HG02943 (cell line): Measurements from ENCODE around the gene RTEL1.
"Not testable (repeated sequence)": the region's sequence is repeated elsewhere in the genome, so short reads cannot be mapped to it uniquely, and the experiment has no call there.

Experiments
- ATAC-seq: cut with Tn5 transposase; IDR thresholded peaks from one replicate; pipeline ENCODE4 v1.9.1; 2021; ENCODE audit warnings: mild to moderate bottlenecking, low read depth, moderate library complexity; ENCODE audit not compliant: unreplicated experiment

The RTEL1 gene

GRCh38 chr20:63627751-63628245 lies 30.3 kb upstream of the RTEL1 start:
- no peak for ATAC-seq

- no peak for ATAC-seq
These were observed 29.7 kb upstream of the RTEL1 start for GRCh38 chr20:63628246-63628975.

- not testable (repeated sequence) for ATAC-seq
These were observed 27.2 kb upstream of the RTEL1 start for GRCh38 chr20:63630956-63631355.

- ATAC-seq: not testable (repeated sequence)
These were observed 26.7 kb upstream of the RTEL1 start for GRCh38 chr20:63631426-63631825.

- ATAC-seq: no peak
These were observed 24.4 kb upstream of the RTEL1 start for GRCh38 chr20:63633732-63634131.

- ATAC-seq: no peak
These were observed 22.5 kb upstream of the RTEL1 start for GRCh38 chr20:63635431-63636141.

- ATAC-seq: no peak
These were observed 21.1 kb upstream of the RTEL1 start for GRCh38 chr20:63636752-63637628.

- no peak for ATAC-seq
These were observed 18.8 kb upstream of the RTEL1 start for GRCh38 chr20:63639093-63639975.

GRCh38 chr20:63640086-63640485 lies 18.0 kb upstream of the RTEL1 start:
- ATAC-seq: no peak

- not testable (repeated sequence) for ATAC-seq
These were observed 17.4 kb upstream of the RTEL1 start for GRCh38 chr20:63640686-63641085.

GRCh38 chr20:63641146-63641791 lies 16.8 kb upstream of the RTEL1 start:
- no peak for ATAC-seq

GRCh38 chr20:63641792-63642523 lies 16.2 kb upstream of the RTEL1 start:
- peak; percentile 47 for ATAC-seq

- ATAC-seq: no peak
These were observed 15.4 kb upstream of the RTEL1 start for GRCh38 chr20:63642527-63643247.

GRCh38 chr20:63643499-63643898 lies 14.6 kb upstream of the RTEL1 start:
- ATAC-seq: no peak

- no peak for ATAC-seq
These were observed 14.2 kb upstream of the RTEL1 start for GRCh38 chr20:63643946-63644345.

GRCh38 chr20:63645218-63645617 lies 12.9 kb upstream of the RTEL1 start:
- ATAC-seq: no peak

GRCh38 chr20:63648190-63648589 lies 9.9 kb upstream of the RTEL1 start:
- no peak for ATAC-seq
